Umbilical cord (tissue), 2 donors: ENCODE results near the gene PJA2. TPM values are rescaled to one million over a fixed set of nuclear protein-coding genes. Genes with fewer than 3 reads are reported as not detected.
"Not testable (repeated sequence)": the region's sequence is repeated elsewhere in the genome, so short reads cannot be mapped to it uniquely, and the experiment has no call there.

ENCODE experiments used
- DNase-seq: peaks from one replicate; pipeline ENCODE4 v3.0.0-alpha.2; 2015; ENCODE audit warnings: low spot score
- total RNA-seq: library from RNA; depleted of rRNA; stranded (reverse); fragments of >200 nt; gene quantifications from one replicate; pipeline ENCODE4 v1.2.3, GENCODE V29; 2014; ENCODE audit warnings: low replicate concordance; ENCODE audit not compliant: insufficient read depth

The PJA2 gene
- total RNA-seq, result 160 TPM

- DNase-seq, result peak; percentile 100
Observed at GRCh38 chr5:109409844-109410388, at the start of gene PJA2. Gene PJA2 (minus strand): TSS chr5:109409974. CDS start chr5:109383433, 26,541 bp downstream.

- DNase-seq, result peak; percentile 98
Observed at GRCh38 chr5:109455598-109456096, 45.9 kb upstream of the PJA2 start.

- DNase-seq, result peak; percentile 52
Observed at GRCh38 chr5:109454731-109455505, 45.1 kb upstream of the PJA2 start.

DNA sequence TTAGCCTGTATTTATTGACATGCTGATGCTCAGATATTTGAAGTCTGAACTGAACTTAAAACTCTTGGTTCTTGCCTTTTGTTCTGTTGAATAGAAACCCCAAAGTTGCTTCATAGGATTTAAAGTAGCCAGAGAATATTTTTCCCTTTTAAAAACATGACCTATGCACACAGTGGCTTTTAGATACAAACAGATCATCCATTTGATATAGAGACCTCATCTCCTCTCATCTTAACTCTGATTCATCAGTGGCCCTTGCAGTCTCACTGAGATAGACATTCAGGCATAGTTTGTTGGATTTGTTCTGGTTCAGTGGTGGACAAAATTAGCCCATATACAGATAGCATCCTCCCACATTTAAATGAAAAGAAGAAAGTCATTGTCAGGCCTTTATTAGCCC lies 43.5 kb upstream of the PJA2 start:
- no peak for DNase-seq

GRCh38 chr5:109452661-109453060 lies 42.9 kb upstream of the PJA2 start:
- DNase-seq, result no peak

DNA sequence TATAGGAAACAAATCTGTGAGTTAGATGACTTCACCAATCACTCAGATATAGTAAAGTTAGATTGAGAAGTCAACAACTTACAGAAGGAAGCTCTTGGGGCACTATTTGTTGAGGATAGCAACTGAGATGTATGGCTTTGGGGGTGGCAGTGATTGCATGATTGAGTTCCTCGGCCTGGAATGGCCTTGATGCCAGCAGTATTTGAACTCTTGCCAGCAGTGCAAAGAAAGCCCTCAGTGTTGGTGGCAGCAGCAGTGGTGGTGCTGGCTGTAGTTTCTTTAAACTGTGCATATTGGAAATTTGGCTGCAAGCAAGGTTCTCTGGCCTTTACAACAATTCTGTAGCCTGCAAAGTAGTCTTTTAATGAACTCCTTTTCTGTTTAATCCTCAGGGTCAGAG lies 41.4 kb upstream of the PJA2 start:
- no peak for DNase-seq

- no peak for DNase-seq
Observed at GRCh38 chr5:109450129-109450877, 40.5 kb upstream of the PJA2 start.

DNA sequence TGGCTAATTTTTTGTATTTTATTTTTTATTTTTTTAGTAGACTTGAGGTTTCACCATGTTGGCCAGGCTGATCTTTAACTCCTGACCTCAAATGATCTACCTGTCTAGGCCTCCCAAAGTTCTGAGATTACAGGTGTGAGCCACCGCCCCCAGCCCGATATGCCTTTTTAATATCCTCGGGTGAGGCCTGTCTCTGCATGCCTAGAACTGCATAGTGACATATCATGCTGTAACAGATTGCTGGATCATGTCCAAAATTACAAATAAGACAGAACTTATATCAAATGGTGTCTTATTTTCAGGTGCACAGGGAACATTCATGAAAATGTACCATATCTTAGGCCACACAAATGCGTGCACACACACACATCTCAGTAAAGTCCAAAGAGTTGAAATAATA lies 39.1 kb upstream of the PJA2 start:
- no peak for DNase-seq

- no peak for DNase-seq
Observed at GRCh38 chr5:109439590-109439989, 29.8 kb upstream of the PJA2 start.

DNA sequence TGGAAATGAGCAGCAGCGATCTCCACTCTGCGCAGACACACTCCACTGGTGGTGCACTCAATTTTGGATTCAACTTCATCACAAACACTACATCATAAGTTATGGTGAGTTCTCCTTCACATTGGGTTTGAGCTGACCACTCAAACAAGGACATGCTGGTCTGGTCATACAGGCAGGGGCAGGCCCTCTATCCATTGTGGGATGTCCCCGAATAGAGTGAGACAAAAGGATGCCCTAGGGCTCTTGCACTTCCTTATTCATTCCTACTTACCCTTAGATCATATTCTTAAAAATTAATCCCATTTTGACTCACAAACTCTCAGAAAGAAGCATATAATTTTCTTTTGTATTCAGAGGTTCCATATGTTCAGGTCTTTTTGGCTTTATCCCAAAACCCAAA lies 16.3 kb upstream of the PJA2 start:
- DNase-seq, result no peak

DNA sequence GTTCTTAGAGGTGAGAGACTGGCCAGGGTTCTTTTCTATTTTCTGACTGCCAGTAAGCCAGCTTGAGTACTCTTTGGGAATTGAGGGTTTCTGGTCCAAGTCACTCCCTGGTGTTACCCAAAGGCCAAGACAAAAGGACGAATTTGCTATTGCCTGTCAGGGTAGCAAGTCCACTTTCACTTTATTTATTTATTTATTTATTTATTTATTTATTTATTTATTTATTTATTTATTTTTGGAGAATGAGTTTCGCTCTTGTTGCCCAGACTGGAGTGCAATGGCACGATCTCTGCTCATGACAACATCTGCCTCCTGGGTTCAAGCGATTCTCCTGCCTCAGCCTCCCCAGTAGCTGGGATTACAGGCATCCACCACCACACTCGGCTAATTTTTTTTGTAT lies 15.7 kb upstream of the PJA2 start:
- not testable (repeated sequence) for DNase-seq

DNA sequence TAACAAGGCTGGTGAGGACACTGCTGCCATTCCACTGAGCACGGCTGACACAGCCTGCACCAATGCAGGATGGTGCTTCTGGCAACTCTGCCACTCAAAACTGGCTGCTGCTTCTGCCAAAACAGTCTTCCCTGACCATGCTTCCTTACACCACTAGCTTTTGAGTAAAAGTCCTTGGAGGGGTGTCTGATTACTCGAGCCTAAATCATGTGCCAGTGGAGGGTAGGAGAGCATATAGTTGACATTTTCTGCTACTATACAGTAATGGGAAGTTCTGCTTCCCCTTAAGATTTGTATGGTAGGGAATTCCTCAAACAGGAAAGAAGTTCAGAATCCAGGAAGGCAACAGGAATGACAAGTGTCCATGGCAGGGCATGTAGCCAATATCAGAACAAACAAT lies 12.2 kb upstream of the PJA2 start:
- no peak for DNase-seq

DNA sequence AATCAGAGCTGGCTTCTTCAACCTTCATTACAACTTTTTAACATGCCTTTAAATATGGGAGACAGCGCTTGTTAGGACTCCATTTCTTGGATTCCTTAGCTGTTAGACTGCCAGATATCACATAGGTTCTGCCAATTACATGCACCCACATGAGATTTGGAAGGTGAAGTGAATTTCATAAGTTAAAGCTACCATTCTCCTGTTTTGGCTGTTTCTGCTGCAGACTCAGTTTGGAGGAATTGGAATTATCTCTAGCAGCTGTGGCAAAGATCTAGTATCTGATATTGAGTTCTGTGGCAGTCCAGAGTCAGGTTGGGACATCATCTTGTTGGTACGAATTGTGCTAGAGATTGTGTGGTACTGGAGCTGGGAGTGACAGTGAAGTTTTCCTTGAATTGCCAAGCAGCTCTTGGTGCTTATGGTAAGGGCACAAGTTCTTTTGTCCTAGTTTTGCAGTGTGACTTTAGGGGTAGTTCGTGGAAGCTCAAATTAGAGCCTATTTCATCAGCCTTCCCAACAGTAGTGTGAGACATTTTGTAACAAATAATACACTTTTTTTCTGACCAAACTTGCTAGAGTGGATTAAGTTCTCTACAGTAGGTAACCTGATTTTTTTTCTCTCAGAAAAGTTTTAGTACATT lies 9.1 kb upstream of the PJA2 start:
- DNase-seq, result no peak

GRCh38 chr5:109416882-109417281 lies 7.1 kb upstream of the PJA2 start:
- no peak for DNase-seq

- not testable (repeated sequence) for DNase-seq
Observed at GRCh38 chr5:109413921-109414461, 4.2 kb upstream of the PJA2 start.

DNA sequence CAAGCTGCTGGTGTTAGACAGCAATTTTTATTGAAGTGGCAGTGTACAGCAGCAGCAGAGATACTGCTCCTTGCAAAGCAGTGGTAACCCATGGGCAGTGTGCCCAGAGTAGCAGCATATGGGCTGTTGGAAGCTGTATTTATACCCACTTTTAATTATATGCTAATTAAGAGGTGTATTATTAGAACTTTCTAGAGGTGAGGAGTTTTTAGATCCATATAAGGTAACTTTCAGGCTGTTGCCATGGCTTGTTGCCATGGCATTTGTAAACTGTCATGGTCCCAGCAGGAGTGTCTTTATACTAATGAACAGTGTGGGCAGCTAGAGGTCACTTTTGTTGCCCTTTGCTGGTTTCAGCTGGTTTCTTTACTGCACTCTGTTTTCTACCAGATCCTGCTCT lies 3.7 kb upstream of the PJA2 start:
- DNase-seq, result no peak

DNA sequence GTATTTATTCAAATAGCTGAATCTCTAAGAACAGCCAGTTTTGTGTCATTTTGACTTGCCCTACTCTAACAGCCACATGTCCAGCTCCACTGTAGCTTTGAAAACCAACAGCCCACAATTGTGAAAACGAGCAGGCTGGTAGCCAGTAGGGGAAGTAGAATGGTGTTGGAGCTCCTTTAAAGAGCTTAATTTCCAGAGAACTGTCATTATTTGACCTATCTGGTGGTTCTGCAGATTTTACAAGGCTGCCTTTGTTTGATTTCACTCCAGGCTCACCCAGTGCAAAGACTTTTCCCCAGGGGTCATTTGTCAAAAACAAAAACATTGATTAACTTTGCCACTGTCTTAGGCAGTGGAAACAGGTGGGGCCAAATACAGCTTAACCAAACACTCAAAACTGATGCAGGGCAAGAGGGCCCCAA lies 3.2 kb upstream of the PJA2 start:
- DNase-seq, result no peak

DNA sequence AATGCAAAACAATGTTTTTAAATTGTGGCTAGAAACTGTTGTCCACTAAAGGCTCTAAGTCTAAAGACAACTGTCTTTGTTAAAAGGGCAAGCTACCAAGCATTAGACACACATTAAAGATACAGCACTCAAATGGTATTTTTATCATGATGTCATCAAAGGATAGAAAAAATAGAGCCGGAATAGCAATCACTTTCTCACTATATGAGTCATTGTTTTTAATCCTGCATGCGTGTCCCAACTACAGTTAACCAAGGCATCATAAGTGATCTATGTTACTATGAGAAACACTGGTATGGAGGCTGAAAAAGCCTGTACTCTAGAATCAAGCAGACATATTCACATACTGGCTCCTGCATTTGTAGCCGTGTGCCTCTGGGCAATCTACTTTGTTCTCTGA lies 1.9 kb upstream of the PJA2 start:
- DNase-seq, result peak; percentile 71

- no peak for DNase-seq
Observed at GRCh38 chr5:109411149-109411514, 1.4 kb upstream of the PJA2 start.

GRCh38 chr5:109410389-109411148 lies 795 bp upstream of the PJA2 start:
- peak; percentile 92 for DNase-seq
